K562 (cell line): ENCODE data around the gene DVL3. TPM values are rescaled to one million over a fixed set of nuclear protein-coding genes. Genes with fewer than 3 reads are reported as not detected.

Source experiments
- CAMTA2 ChIP-seq: fragments of 250-450 bp; sonication (Bioruptor Pico); conservative IDR thresholded peaks from 2 replicates; pipeline ENCODE4 v1.5.1; 2022
- CHD4 ChIP-seq: fragments of 200-600 bp; sonication (generic); IDR thresholded peaks from 3 replicates; pipeline ENCODE4 v1.6.1; 2012; ENCODE audit warnings: low read depth, mild to moderate bottlenecking, mixed read lengths, low read length, inconsistent platforms; ENCODE audit not compliant: insufficient read depth, insufficient replicate concordance, poor library complexity, severe bottlenecking
- HMGN3 ChIP-seq: IDR thresholded peaks from 2 replicates; pipeline ENCODE4 v1.6.1; 2011; ENCODE audit warnings: borderline replicate concordance, low read depth, mild to moderate bottlenecking, mixed read lengths, low read length; ENCODE audit not compliant: insufficient read length; ENCODE audit errors: extremely low read depth
- IRF2 ChIP-seq: sonication (generic); formaldehyde crosslinking; IDR thresholded peaks from 2 replicates; pipeline ENCODE4 v1.8.1; 2022; ENCODE audit warnings: mild to moderate bottlenecking, missing genetic modification reagents
- POLR2B ChIP-seq: fragments of 450-650 bp; IDR thresholded peaks from 2 replicates; pipeline ENCODE4 v1.6.1; 2018; ENCODE audit warnings: low read depth; ENCODE audit not compliant: partially characterized antibody
- SMAD1 ChIP-seq: fragments of 150-350 bp; IDR thresholded peaks from 2 replicates; pipeline ENCODE4 v1.6.1; 2014; ENCODE audit warnings: low read length, low read depth; ENCODE audit not compliant: partially characterized antibody
- SMAD3 ChIP-seq: fragments of 450-650 bp; formaldehyde crosslinking; conservative IDR thresholded peaks from 2 replicates; pipeline ENCODE4 v1.4.0; 2020; ENCODE audit warnings: mild to moderate bottlenecking
- YBX1 ChIP-seq: fragments of 450-650 bp; IDR thresholded peaks from 2 replicates; pipeline ENCODE4 v1.7.1; 2016; ENCODE audit warnings: mild to moderate bottlenecking
- polyA plus RNA-seq, 8 experiments: library from polyadenylated mRNA; depleted of rRNA in 4 of 8; stranded (reverse) in 5 of 8; unstranded in 3 of 8; fragments of >200 nt; fragmentation: Nextera tagmentation in 2 of 8; fragmentation: Illumina TruSeq in 1 of 8; extraction: Ambion mirVana in 2 of 8; extraction: Trizol in 1 of 8; gene quantifications; 2 replicates each; pipeline versions ENCODE4 v1.2.1 to v1.2.3, GENCODE V29; 2011 to 2014; ENCODE audit warnings: inconsistent platforms in 1 of 8, missing spikeins in 1 of 8
- total RNA-seq, 7 experiments: library from RNA; depleted of rRNA in 6 of 7; stranded (reverse); fragments of >200 nt in 6 of 7; fragmentation: Illumina TruSeq in 2 of 7; extraction: Trizol in 2 of 7; gene quantifications; 2 replicates each; pipeline versions ENCODE4 v1.2.1 to v1.2.3, GENCODE V29; 2011 to 2021; ENCODE audit warnings: low replicate concordance in 1 of 7
- TF ChIP-seq, protein P1 (sequence below): sonication (generic); formaldehyde crosslinking; IDR thresholded peaks from 2 replicates; pipeline ENCODE4 v1.8.0; 2022; ENCODE audit warnings: mild to moderate bottlenecking, missing genetic modification reagents
- TF ChIP-seq, protein P2 (sequence below): fragments of 250-450 bp; sonication (Bioruptor Pico); IDR thresholded peaks from 2 replicates; pipeline ENCODE4 v1.5.0; 2021; ENCODE audit warnings: mild to moderate bottlenecking, moderate library complexity
- TF ChIP-seq, protein P3 (sequence below): fragments of 450-650 bp; IDR thresholded peaks from 2 replicates; pipeline ENCODE4 v1.6.1; 2016; ENCODE audit warnings: low read depth
- TF ChIP-seq, protein P4 (sequence below): IDR thresholded peaks from 2 replicates; pipeline ENCODE4 v1.6.1; 2011; ENCODE audit not compliant: insufficient read length; ENCODE audit errors: extremely low read depth

DVL3 gene
- total and polyA plus RNA-seq, 9 of the 15 experiments (the other 6 are each of a cell fraction or from before 2014, with no cell fraction given), result 3.1 to 57.9 (median 20.1) TPM

DNA sequence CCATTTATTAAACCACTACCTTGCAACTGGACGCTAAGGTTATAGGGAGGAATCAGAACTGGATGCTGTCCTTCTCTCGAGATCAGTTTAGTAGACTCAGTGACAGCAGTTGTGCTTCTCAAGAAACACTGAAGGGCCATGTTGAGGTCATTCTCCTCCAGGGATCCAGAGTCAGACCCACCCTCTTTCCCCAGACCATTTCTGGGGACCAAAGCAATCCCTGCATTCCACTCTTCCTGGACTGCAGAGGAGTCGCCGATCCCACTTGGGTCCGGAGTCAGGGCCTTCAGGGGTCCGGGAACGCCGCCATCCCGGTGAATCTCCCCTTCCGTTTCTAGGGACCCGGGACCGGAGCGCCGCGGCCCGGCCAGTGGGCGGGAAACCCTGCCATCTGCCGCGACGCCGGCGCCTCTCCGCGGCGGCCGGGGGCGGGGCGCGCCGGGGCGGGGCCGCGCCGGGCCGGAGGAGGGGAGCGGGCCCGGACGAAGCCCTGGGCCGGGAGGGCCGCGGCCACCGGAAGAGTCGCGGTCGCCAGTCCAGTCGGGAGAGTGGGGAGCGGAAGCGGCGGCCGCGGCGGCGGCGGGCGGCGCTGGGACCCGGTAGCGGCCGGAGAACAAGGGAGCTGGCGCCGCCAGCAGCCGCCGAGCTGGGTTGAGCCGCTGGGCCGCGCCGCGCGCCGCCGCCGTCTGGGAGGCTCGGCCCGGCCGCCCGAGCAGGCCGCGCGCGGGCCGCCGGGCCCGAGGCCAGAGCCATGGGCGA, at the start of gene DVL3 (continued):
- TF ChIP-seq, protein P1, sequence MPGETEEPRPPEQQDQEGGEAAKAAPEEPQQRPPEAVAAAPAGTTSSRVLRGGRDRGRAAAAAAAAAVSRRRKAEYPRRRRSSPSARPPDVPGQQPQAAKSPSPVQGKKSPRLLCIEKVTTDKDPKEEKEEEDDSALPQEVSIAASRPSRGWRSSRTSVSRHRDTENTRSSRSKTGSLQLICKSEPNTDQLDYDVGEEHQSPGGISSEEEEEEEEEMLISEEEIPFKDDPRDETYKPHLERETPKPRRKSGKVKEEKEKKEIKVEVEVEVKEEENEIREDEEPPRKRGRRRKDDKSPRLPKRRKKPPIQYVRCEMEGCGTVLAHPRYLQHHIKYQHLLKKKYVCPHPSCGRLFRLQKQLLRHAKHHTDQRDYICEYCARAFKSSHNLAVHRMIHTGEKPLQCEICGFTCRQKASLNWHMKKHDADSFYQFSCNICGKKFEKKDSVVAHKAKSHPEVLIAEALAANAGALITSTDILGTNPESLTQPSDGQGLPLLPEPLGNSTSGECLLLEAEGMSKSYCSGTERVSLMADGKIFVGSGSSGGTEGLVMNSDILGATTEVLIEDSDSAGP (CRISPR knock-in tag), result no peak
- TF ChIP-seq, protein P2, sequence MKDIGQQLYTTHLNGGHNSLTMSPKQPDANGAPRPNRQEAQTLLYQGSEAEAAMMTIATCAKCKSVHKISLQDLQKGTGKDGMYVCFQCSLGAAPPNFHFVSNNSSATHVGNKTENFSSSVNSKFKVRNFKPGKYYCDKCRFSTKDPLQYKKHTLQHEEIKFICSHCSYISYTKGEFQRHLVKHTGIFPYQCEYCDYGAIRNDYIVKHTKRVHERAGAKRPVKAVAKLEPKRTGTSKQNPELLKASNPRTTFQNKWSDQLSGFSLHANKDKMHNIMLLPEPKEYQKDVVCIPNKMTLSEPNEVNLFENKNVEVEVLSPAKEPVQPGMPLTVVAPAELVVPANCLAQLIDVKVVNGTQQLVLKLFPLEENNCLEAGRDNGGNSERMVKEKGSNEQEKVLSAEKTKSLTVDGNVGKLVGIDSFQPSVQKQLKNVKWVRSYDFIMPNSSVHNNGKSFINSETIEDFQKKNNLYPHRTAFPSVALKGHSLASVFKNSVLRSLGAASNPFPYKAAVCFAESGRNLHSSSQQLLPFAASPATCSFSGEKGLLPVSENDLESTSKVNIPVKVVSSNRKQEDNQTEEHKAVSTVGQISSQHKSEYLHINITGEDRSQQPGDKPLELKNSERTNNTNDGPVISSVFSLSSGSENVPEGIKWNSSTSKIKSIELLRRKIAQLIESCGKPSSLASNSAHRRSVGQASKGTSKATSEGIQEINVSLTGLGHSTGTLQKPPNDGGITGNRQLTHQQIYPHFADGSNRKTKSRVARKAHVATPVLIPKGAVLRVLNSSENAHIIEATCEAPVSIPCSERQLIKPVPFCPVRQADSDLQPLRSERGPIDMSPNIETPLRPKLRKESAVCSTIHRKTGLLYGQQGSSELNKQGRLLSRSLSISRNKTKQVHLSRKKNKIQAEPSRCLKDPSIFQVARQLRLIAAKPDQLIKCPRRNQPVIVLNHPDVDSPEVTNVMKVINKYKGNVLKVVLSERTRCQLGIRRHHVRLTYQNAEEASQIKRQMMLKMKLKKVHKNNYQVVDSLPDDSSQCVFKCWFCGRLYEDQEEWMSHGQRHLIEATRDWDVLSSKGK, result no peak
- TF ChIP-seq YBX1 (no peak), IRF2 (no peak), CAMTA2 (CRISPR knock-in tag) (no peak), HMGN3 (peak; percentile 76), SMAD1 (no peak), POLR2B (no peak), SMAD3 (no peak), CHD4 (peak; percentile 62)
- TF ChIP-seq, protein P3, sequence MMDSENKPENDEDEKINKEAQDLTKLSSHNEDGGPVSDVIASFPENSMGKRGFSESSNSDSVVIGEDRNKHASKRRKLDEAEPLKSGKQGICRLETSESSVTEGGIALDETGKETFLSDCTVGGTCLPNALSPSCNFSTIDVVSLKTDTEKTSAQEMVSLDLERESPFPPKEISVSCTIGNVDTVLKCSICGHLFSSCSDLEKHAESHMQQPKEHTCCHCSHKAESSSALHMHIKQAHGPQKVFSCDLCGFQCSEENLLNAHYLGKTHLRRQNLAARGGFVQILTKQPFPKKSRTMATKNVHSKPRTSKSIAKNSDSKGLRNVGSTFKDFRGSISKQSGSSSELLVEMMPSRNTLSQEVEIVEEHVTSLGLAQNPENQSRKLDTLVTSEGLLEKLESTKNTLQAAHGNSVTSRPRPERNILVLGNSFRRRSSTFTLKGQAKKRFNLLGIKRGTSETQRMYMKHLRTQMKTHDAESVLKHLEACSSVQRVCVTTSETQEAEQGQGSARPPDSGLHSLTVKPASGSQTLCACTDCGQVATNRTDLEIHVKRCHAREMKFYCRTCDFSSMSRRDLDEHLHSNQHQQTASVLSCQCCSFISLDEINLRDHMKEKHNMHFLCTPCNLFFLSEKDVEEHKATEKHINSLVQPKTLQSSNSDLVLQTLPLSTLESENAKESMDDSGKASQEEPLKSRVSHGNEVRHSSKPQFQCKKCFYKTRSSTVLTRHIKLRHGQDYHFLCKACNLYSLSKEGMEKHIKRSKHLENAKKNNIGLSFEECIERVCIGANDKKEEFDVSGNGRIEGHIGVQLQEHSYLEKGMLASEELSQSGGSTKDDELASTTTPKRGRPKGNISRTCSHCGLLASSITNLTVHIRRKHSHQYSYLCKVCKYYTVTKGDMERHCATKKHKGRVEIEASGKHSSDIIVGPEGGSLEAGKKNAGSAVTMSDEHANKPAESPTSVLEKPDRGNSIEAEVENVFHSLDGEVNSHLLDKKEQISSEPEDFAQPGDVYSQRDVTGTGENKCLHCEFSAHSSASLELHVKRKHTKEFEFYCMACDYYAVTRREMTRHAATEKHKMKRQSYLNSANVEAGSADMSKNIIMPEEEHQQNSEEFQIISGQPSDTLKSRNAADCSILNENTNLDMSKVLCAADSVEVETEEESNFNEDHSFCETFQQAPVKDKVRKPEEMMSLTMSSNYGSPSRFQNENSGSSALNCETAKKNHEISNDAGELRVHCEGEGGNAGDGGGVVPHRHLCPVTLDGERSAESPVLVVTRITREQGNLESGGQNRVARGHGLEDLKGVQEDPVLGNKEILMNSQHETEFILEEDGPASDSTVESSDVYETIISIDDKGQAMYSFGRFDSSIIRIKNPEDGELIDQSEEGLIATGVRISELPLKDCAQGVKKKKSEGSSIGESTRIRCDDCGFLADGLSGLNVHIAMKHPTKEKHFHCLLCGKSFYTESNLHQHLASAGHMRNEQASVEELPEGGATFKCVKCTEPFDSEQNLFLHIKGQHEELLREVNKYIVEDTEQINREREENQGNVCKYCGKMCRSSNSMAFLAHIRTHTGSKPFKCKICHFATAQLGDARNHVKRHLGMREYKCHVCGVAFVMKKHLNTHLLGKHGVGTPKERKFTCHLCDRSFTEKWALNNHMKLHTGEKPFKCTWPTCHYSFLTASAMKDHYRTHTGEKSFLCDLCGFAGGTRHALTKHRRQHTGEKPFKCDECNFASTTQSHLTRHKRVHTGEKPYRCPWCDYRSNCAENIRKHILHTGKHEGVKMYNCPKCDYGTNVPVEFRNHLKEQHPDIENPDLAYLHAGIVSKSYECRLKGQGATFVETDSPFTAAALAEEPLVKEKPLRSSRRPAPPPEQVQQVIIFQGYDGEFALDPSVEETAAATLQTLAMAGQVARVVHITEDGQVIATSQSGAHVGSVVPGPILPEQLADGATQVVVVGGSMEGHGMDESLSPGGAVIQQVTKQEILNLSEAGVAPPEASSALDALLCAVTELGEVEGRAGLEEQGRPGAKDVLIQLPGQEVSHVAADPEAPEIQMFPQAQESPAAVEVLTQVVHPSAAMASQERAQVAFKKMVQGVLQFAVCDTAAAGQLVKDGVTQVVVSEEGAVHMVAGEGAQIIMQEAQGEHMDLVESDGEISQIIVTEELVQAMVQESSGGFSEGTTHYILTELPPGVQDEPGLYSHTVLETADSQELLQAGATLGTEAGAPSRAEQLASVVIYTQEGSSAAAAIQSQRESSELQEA, result no peak
- TF ChIP-seq, protein P4, sequence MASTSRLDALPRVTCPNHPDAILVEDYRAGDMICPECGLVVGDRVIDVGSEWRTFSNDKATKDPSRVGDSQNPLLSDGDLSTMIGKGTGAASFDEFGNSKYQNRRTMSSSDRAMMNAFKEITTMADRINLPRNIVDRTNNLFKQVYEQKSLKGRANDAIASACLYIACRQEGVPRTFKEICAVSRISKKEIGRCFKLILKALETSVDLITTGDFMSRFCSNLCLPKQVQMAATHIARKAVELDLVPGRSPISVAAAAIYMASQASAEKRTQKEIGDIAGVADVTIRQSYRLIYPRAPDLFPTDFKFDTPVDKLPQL, result no peak
